Choroid plexus epithelial cell (primary cell): ENCODE measurements around the gene RTL10.

ENCODE experiments used
- DNase-seq: peaks from one replicate; pipeline ENCODE4 v3.0.0-alpha.2; 2010; ENCODE audit warnings: low read depth
- H3K4me3 ChIP-seq: 2 replicates; pipeline ENCODE4 v1.5.1; 2011; ENCODE audit warnings: low read depth, mild to moderate bottlenecking, control low read depth, low read length, moderate library complexity
- CTCF ChIP-seq: conservative IDR thresholded peaks from 2 replicates; pipeline ENCODE4 v1.5.1; 2011; ENCODE audit warnings: low read depth, mild to moderate bottlenecking, control low read depth, inconsistent platforms, low read length, moderate library complexity

Gene RTL10

GRCh38 chr22:19845054-19845722, 9.5 kb downstream of the RTL10 start:
- H3K4me3 ChIP-seq: no peak overlapping the region
- no peak for TF ChIP-seq CTCF
- no peak for DNase-seq

- no peak overlapping the region for H3K4me3 ChIP-seq
- peak; percentile 42 for DNase-seq
- no peak for TF ChIP-seq CTCF
These were observed 10.2 kb downstream of the RTL10 start for GRCh38 chr22:19844377-19845053.

- no peak for DNase-seq
- H3K4me3 ChIP-seq: no peak overlapping the region
- no peak for TF ChIP-seq CTCF
These were observed 10.8 kb downstream of the RTL10 start for GRCh38 chr22:19843857-19844376.

- no peak for TF ChIP-seq CTCF
- H3K4me3 ChIP-seq: no peak overlapping the region
- no peak for DNase-seq
These were observed 11.4 kb downstream of the RTL10 start for GRCh38 chr22:19843107-19843856.

GRCh38 chr22:19842393-19843106, 12.1 kb downstream of the RTL10 start:
- H3K4me3 ChIP-seq: no peak overlapping the region
- DNase-seq: no peak
- no peak for TF ChIP-seq CTCF

- DNase-seq: no peak
- H3K4me3 ChIP-seq: no peak overlapping the region
- TF ChIP-seq CTCF: no peak
These were observed 12.9 kb downstream of the RTL10 start for GRCh38 chr22:19841641-19842392.
